Stimulated activated CD8-positive, alpha-beta memory T cell treated with anti-CD3 and anti-CD28 coated beads, Interleukin-15, amount 100 ng/mL, for 24 hours (primary cell): ENCODE measurements around the gene SENP3.
"Not testable (repeated sequence)": the region's sequence is repeated elsewhere in the genome, so short reads cannot be mapped to it uniquely, and the experiment has no call there.

Source experiments
- DNase-seq: peaks from one replicate; pipeline ENCODE4 v3.0.0-alpha.2; 2020; ENCODE audit warnings: low read depth

The SENP3 gene

GRCh38 chr17:7597561-7597960 lies 35.8 kb downstream of the SENP3 start:
- DNase-seq: not testable (repeated sequence)

- DNase-seq: no peak
Measured at GRCh38 chr17:7606280-7606679, 44.6 kb downstream of the SENP3 start.

- DNase-seq: no peak
Measured at GRCh38 chr17:7610641-7611040, 48.9 kb downstream of the SENP3 start.

- DNase-seq: no peak
Measured at GRCh38 chr17:7611635-7612293, 50.0 kb downstream of the SENP3 start.

GRCh38 chr17:7612294-7612640 lies 50.5 kb downstream of the SENP3 start:
- no peak for DNase-seq

- no peak for DNase-seq
Measured at GRCh38 chr17:7613769-7614424, 52.2 kb downstream of the SENP3 start.

- peak; percentile 93 for DNase-seq
Measured at GRCh38 chr17:7614425-7615264, 52.9 kb downstream of the SENP3 start, which contains the start of gene FXR2. FXR2 (minus strand) TSS chr17:7614897; CDS start chr17:7614532, 365 bp downstream.

GRCh38 chr17:7615265-7615747 lies 53.6 kb downstream of the SENP3 start:
- DNase-seq: no peak

GRCh38 chr17:7618608-7619007 lies 56.9 kb downstream of the SENP3 start:
- DNase-seq: no peak

GRCh38 chr17:7620835-7621234 lies 59.1 kb downstream of the SENP3 start:
- DNase-seq: no peak
